Esophagus muscularis mucosa (tissue), 4 donors: ENCODE data around the gene ZNF784. TPM values are rescaled to one million over a fixed set of nuclear protein-coding genes. Genes with fewer than 3 reads are reported as not detected.

Experiments used
- DNase-seq: peaks from one replicate; pipeline ENCODE4 v3.0.0-alpha.2; 2017; ENCODE audit errors: extremely low spot score
- H3K27ac ChIP-seq, 4 donors: fragments of 200-600 bp; sonication (generic); replicated peaks in 1 of 4; 1 replicate in 3 of 4; 2 replicates in 1 of 4; pipeline ENCODE4 v1.5.1; 2016 to 2019; ENCODE audit warnings: mild to moderate bottlenecking in 1 of 4
- H3K27me3 ChIP-seq, 4 donors: fragments of 200-600 bp; sonication (generic); one replicate each; pipeline versions ENCODE4 v1.5.1 to v1.6.0; 2016 to 2019
- H3K36me3 ChIP-seq, 4 donors: fragments of 200-600 bp; sonication (generic); one replicate each; pipeline ENCODE4 v1.5.1; 2016 to 2019
- H3K4me1 ChIP-seq, 4 donors: fragments of 200-600 bp; sonication (generic); one replicate each; pipeline ENCODE4 v1.5.1; 2016 to 2019
- H3K4me3 ChIP-seq, 4 donors: fragments of 200-600 bp; sonication (generic); 1 replicate in 2 of 4; 2 replicates in 2 of 4; pipeline ENCODE4 v1.5.1; 2016 to 2019; ENCODE audit warnings: mild to moderate bottlenecking in 4 of 4, moderate library complexity in 1 of 4
- H3K9me3 ChIP-seq, 4 donors: fragments of 200-600 bp; sonication (generic); 1 replicate in 3 of 4; 2 replicates in 1 of 4; pipeline ENCODE4 v1.5.1; 2016 to 2019
- EP300 ChIP-seq: sonication (generic); formaldehyde crosslinking; IDR thresholded peaks from one replicate; pipeline ENCODE4 v1.6.1; 2017; ENCODE audit warnings: antibody characterized with exemption
- POLR2A ChIP-seq: fragments of 450-650 bp; IDR thresholded peaks from one replicate; pipeline ENCODE4 v1.6.1; 2017; ENCODE audit warnings: antibody characterized with exemption, moderate library complexity, mild to moderate bottlenecking, low read depth
- POLR2AphosphoS5 ChIP-seq, 2 donors: sonication (generic); formaldehyde crosslinking; IDR thresholded peaks; one replicate each; pipeline ENCODE4 v1.6.1; 2017; ENCODE audit warnings: antibody characterized with exemption in 2 of 2
- WGBS: methylation state at CpG from one replicate; pipeline ENCODE4 v1.1.5; 2018; 5-methylcytosine and 5-hydroxymethylcytosine counted together
- intact Hi-C: fragments of 100-400 bp; cut with DNase I; formaldehyde crosslinking; loops from one replicate; pipeline ENCODE4 v1.15.1; 2023
- total RNA-seq, 4 donors: library from RNA; depleted of rRNA; stranded (reverse); fragments of >200 nt; gene quantifications; one replicate each; pipeline versions ENCODE4 v1.1.0 to v1.2.1, GENCODE V29; 2016
- TF ChIP-seq, protein P1 (sequence below), 3 experiments: fragments of 200-600 bp in 2 of 3; fragments of 450-650 bp in 1 of 3; sonication (generic) in 2 of 3; IDR thresholded peaks; one replicate each; pipeline ENCODE4 v1.5.1; 2017 to 2019; ENCODE audit warnings: antibody characterized with exemption in 3 of 3, mild to moderate bottlenecking in 2 of 3, moderate library complexity in 1 of 3

ZNF784 gene
- total RNA-seq, 4 donors from 2014 or later: 2.5 to 6.3 (median 4.0) TPM

- H3K27ac ChIP-seq: peak overlapping the region; percentile 86 to 95 (median 90)
- WGBS: 14% methylated on average over 6 of the region's 6 CpGs
Measured at GRCh38 chr19:55581823-55582223, 42.5 kb downstream of the ZNF784 start.

GRCh38 chr19:55581145-55581822 lies 43.1 kb downstream of the ZNF784 start:
- TF ChIP-seq, protein P1, sequence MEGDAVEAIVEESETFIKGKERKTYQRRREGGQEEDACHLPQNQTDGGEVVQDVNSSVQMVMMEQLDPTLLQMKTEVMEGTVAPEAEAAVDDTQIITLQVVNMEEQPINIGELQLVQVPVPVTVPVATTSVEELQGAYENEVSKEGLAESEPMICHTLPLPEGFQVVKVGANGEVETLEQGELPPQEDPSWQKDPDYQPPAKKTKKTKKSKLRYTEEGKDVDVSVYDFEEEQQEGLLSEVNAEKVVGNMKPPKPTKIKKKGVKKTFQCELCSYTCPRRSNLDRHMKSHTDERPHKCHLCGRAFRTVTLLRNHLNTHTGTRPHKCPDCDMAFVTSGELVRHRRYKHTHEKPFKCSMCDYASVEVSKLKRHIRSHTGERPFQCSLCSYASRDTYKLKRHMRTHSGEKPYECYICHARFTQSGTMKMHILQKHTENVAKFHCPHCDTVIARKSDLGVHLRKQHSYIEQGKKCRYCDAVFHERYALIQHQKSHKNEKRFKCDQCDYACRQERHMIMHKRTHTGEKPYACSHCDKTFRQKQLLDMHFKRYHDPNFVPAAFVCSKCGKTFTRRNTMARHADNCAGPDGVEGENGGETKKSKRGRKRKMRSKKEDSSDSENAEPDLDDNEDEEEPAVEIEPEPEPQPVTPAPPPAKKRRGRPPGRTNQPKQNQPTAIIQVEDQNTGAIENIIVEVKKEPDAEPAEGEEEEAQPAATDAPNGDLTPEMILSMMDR (IDR thresholded peaks at IDR 0.05): no peak
- TF ChIP-seq POLR2AphosphoS5 (IDR thresholded peaks at IDR 0.05): no peak
- TF ChIP-seq EP300: no peak
- no peak for TF ChIP-seq POLR2A
- Histone ChIP-seq H3K27ac (peak overlapping the region; percentile 86 to 95 (median 90)), H3K4me1 (peaks cover 20 to 42% (median 37%) of the 10 kb centered on the region in 4 donors), H3K4me3 (peak overlapping the region; percentile 67 to 98 (median 80)), H3K9me3 (no peaks in the 10 kb centered on the region), H3K27me3 (peaks cover 0 to 6% (median 0%) of the 10 kb centered on the region in 4 donors), H3K36me3 (peaks cover 19 to 27% (median 25%) of the 10 kb centered on the region in 4 donors)
- intact Hi-C loops: loop anchor here (2.0 kb wide), 1 partner anchor 64 kb away; no protein-coding TSS in a partner anchor
- DNase-seq: no peak
- WGBS: 35% methylated on average over 12 of the region's 12 CpGs

More at GRCh38 chr19:55581823-55582223, 42.5 kb downstream of the ZNF784 start:
- intact Hi-C loops: loop anchor here (2.0 kb wide), 1 partner anchor 65 kb away; no protein-coding TSS in a partner anchor
- Histone ChIP-seq H3K4me1 (peaks cover 25 to 48% (median 42%) of the 10 kb centered on the region in 4 donors), H3K27me3 (peaks cover 0 to 6% (median 0%) of the 10 kb centered on the region in 4 donors), H3K9me3 (no peaks in the 10 kb centered on the region), H3K4me3 (peak overlapping the region in 1 of 4 donors; percentile 98), H3K36me3 (peaks cover 19 to 25% (median 23%) of the 10 kb centered on the region in 4 donors)
- no peak for DNase-seq
- TF ChIP-seq POLR2AphosphoS5 (IDR thresholded peaks at IDR 0.05) (no peak), POLR2A (no peak), EP300 (no peak)
- TF ChIP-seq, protein P1 (IDR thresholded peaks at IDR 0.05): no peak

DNA sequence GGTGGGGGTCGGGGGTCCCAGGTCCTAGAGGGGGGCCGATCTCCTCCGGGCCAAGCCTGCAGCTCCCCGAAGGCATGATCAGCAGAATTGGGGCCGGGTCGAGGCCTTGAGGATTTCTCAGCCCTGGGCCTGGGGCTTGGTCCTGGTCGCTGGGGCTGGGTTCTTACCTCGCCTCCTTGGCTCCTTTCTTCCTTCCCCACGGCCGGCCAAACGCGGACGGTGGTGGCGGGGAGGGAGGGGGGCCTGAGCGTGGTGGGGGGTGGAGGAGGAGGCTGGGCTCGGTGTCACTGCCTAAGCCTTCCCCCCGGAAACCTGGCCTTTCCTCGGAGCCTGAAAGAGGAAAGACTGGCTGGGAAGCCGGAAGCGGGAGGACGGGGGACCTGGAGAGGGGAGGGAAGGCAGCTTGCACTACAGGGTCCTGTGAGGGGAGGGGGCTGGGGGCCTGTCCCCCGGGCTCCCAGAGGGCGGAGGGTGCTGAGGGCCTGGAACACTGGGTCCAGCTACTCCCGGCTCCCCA lies 43.7 kb downstream of the ZNF784 start, which contains the start of gene ZNF579:
Gene ZNF579 (minus strand): TSS at position 221 of the 517 bp plus-strand sequence. CDS start 1,209 bp downstream, outside the sequence.
- intact Hi-C loops: loop anchor here (2.0 kb wide), 1 partner anchor 64 kb away; no protein-coding TSS in a partner anchor
- Histone ChIP-seq H3K27ac (peak within 1 kb of the TSS; percentile 86 to 95 (median 90)), H3K36me3 (peaks cover 19 to 27% (median 25%) of the 10 kb centered on the region in 4 donors), H3K9me3 (no peaks in the 10 kb centered on the region), H3K4me3 (peak within 1 kb of the TSS; percentile 67 to 98 (median 80)), H3K27me3 (peaks cover 0 to under 1% (median 0%) of the 10 kb centered on the region in 4 donors), H3K4me1 (peaks cover 14 to 36% (median 31%) of the 10 kb centered on the region in 4 donors)
- TF ChIP-seq POLR2A (no peak), POLR2AphosphoS5 (IDR thresholded peaks at IDR 0.05) (peak; percentile 65 to 70)
- TF ChIP-seq, protein P1 (IDR thresholded peaks at IDR 0.05): peak in 1 of 3 experiments; percentile 9
- DNase-seq: peak; percentile 96
- WGBS: 1% methylated on average over 16 of the region's 24 CpGs

- 13% methylated on average over 16 of the region's 20 CpGs for WGBS
Measured at GRCh38 chr19:55579766-55580621, 44.4 kb downstream of the ZNF784 start.

More at GRCh38 chr19:55579766-55580621, 44.4 kb downstream of the ZNF784 start:
- TF ChIP-seq, protein P1 (IDR thresholded peaks at IDR 0.05): no peak
- Histone ChIP-seq H3K36me3 (peaks cover 19 to 27% (median 25%) of the 10 kb centered on the region in 4 donors), H3K27me3 (no peaks in the 10 kb centered on the region), H3K4me3 (peak overlapping the region; percentile 67 to 98 (median 80)), H3K9me3 (no peaks in the 10 kb centered on the region), H3K27ac (peak overlapping the region; percentile 86 to 95 (median 90)), H3K4me1 (peaks cover 12 to 32% (median 26%) of the 10 kb centered on the region in 4 donors)
- DNase-seq: no peak
- intact Hi-C loops: loop anchor here (2.0 kb wide), 1 partner anchor 63 kb away; no protein-coding TSS in a partner anchor
